ENCODE results near the gene UBE2R2.
"Not testable (repeated sequence)": the region's sequence is repeated elsewhere in the genome, so short reads cannot be mapped to it uniquely, and the experiment has no call there.

The UBE2R2 gene

DNA sequence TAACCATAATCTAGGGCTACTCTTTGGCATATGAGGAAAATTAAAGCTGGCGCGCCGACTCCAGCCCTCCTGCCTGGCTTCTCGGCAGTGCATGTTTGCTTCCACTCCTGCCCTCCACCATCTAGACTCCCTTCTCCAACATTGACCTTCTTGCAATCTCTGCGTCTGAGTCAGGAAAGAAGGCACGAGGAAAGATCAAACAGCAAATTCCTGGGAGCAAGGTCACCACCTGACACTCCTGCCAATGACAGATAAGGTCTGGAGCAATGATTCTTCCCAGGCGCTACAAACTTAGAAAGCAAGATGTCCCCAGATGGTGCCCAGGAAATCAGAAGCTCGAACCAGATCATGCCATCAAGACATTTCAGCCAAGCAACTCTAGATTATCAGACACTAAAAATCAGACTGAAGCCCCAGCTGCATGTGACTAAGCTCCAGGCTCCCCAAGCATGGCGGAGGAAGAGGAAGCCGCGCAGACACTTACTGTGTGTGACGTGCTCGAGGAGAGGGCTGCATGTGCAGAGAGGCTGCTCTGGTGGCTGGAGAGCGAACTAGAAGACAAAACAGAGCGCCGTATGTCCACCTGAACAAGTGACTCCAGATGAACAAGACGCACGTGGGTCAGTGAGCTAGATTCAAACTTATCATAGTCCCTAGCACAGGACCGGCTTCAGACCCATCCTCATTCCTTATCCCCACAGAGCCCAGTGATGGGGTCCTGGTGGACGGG, 115.3 kb downstream of the UBE2R2 start:
- no peak overlapping the region for H3K4me3 Mint-ChIP-seq
- H3K27me3 Mint-ChIP-seq (ENCODE audit: low read depth) = no peaks in the 10 kb centered on the region
- H3K9me3 Mint-ChIP-seq = no peaks in the 10 kb centered on the region
- H3K27ac Mint-ChIP-seq = no peak overlapping the region
- H3K4me1 Mint-ChIP-seq (ENCODE audit: low read depth) = no peaks in the 10 kb centered on the region
- H3K36me3 Mint-ChIP-seq (ENCODE audit: low read depth) = peaks cover 45% of the 10 kb centered on the region

DNA sequence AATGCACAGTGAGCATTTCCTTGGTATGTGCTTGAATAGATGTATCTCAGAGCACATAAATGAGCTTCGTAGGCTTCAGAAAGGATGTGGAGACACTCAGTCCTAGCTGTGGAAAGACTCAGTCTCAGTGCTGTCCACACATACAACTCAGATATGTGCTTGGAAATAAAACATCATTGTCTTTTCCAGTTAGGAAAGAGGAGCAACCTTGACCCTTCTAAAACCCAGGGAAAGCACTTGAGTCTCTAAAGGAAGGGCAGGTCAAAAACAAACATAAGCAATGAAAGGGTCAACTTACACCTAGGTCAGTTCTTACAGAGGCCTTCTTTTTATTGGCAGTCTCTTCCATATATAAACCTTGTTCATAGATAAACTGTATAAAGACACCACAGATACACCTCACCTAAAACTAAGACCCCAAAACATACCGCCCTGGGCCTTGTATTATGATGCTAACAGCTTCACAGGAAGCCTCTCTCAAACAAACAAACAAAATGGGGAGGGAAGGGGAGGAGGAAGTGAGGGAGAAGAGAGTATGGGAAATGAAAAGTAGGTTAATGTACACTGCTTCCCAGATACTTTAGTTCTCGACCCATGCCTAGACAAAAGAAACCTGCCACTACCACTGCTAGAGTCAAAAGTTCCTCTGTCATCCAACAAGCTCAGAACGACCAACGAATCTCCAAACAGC, 117.4 kb downstream of the UBE2R2 start:
- Mint-ChIP-seq H3K36me3 (ENCODE audit: low read depth) (peaks cover 39% of the 10 kb centered on the region), H3K4me3 (no peak overlapping the region), H3K9me3 (no peaks in the 10 kb centered on the region), H3K27ac (no peak overlapping the region), H3K4me1 (ENCODE audit: low read depth) (peaks cover 2% of the 10 kb centered on the region), H3K27me3 (ENCODE audit: low read depth) (no peaks in the 10 kb centered on the region)

DNA sequence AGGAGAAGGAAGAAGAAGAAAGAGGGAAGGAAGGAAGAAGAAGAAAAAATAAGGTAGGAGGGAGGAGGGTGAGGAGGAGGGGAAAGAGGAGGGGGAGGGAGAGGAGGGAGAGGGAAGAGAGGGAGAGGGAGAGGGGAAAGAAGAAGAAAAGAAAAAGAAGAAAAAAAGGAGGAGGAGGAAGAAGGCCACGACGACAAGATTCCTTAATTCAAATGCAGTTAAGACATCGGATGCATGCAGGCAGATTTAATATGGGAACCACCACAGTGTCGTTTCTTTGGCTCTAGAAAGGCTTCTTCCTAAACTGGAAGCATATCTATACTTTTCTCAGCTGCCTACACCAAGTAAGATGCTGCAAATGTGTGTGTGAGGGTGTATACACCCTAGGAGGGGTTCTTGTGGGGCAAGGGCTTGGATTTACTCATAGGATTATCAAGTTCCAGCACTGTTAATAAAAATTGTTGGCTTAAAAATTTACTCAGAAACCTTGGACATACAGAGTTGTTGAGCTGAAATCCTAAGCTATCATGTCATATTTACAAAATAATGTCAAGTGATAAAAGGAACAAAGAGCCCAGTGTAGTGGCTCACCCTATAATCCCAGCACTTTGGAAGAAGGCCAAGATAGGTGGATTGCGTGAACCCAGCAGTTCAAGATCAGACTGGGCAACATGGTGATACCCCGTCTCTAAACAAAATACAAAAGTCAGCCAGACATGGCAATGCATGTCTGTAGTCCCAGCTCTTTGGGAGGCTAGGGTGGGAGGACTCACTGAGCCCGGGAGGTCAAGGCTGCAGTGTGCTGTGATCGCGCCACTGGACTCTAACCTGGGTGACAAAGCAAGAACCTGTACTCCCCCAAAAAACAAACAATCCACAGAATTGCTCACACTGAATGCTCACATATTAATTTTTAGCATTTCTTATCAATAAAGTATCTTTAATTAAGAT, 123.2 kb downstream of the UBE2R2 start:
- Mint-ChIP-seq H3K9me3 (no peaks in the 10 kb centered on the region), H3K27me3 (ENCODE audit: low read depth) (no peaks in the 10 kb centered on the region), H3K36me3 (ENCODE audit: low read depth) (peaks cover 39% of the 10 kb centered on the region), H3K4me3 (no peak overlapping the region), H3K27ac (no peak overlapping the region), H3K4me1 (ENCODE audit: low read depth) (peaks cover 2% of the 10 kb centered on the region)

- peaks cover 2% of the 10 kb centered on the region for H3K4me1 Mint-ChIP-seq (ENCODE audit: low read depth)
- H3K27me3 Mint-ChIP-seq (ENCODE audit: low read depth) = no peaks in the 10 kb centered on the region
- H3K27ac Mint-ChIP-seq = no peak overlapping the region
- no peaks in the 10 kb centered on the region for H3K9me3 Mint-ChIP-seq
- peaks cover 38% of the 10 kb centered on the region for H3K36me3 Mint-ChIP-seq (ENCODE audit: low read depth)
- H3K4me3 Mint-ChIP-seq = no peak overlapping the region
These were observed 125.6 kb downstream of the UBE2R2 start for GRCh38 chr9:33942471-33943083.

- no peaks in the 10 kb centered on the region for H3K9me3 Mint-ChIP-seq
- peaks cover 43% of the 10 kb centered on the region for H3K36me3 Mint-ChIP-seq (ENCODE audit: low read depth)
- H3K4me1 Mint-ChIP-seq (ENCODE audit: low read depth) = peaks cover 2% of the 10 kb centered on the region
- no peaks in the 10 kb centered on the region for H3K27me3 Mint-ChIP-seq (ENCODE audit: low read depth)
- no peak overlapping the region for H3K27ac Mint-ChIP-seq
- no peak overlapping the region for H3K4me3 Mint-ChIP-seq
These were observed 126.4 kb downstream of the UBE2R2 start for GRCh38 chr9:33943389-33943788.

DNA sequence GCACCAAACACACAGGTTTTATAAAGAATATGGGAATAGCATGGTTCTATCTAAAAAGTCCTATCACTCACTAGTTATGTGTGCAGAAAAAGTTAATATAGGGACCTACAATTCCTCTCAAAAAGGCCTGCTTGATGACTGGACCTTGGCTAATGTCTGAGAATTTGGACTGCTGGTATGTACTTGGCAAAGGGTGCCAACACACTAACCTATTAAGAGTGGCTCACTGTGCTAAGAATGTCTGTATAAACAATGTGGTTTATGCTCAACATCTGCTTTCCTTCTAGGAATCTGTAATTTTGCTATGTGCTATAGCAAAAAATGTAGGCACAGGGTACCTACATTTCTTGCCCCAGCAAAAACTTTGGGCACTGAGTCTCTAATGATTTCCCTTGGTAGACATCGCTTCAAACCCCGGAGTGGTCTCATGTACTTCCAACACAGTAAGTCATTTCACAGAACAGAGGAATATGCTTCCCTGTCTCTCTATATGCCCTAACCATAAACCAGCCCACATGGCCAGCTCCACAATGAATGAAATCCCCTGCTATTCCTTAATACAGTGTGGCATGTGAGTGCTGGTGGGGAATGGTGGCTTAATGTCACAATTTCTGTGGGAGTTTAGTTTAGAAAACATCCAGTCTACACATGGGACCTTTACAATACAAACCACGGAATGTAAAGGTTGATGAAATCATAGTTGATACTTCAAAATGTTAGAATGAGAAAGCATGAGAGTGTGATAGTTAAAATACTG, 130.0 kb downstream of the UBE2R2 start:
- no peak overlapping the region for H3K27ac Mint-ChIP-seq

DNA sequence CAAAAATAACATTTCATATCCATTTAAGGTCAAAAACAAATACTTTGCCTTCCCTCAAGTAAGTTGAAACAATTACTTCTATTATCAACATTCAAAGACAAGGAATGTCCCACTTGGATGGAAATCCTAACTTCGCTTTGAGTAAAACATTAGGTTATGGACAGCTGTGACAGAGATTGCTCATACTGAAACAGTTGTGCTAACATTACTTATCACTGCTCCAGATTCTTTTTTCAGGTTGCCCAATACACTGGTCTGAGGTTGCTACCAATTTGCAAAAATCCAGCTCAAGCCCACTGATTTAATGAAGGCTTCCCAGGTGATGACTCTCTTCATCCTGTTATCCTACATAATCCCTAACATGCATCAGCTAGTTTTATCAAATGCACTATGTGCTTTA, 133.4 kb downstream of the UBE2R2 start:
- Mint-ChIP-seq H3K4me1 (ENCODE audit: low read depth) (peaks cover 4% of the 10 kb centered on the region), H3K4me3 (no peak overlapping the region), H3K9me3 (no peaks in the 10 kb centered on the region), H3K27me3 (ENCODE audit: low read depth) (no peaks in the 10 kb centered on the region), H3K36me3 (ENCODE audit: low read depth) (peaks cover 33% of the 10 kb centered on the region), H3K27ac (no peak overlapping the region)

More for the DNA sequence above, 130.0 kb downstream of the UBE2R2 start:
- Mint-ChIP-seq H3K9me3 (no peaks in the 10 kb centered on the region), H3K4me3 (no peak overlapping the region), H3K27me3 (ENCODE audit: low read depth) (no peaks in the 10 kb centered on the region), H3K36me3 (ENCODE audit: low read depth) (peaks cover 37% of the 10 kb centered on the region), H3K4me1 (ENCODE audit: low read depth) (peaks cover 2% of the 10 kb centered on the region)

DNA sequence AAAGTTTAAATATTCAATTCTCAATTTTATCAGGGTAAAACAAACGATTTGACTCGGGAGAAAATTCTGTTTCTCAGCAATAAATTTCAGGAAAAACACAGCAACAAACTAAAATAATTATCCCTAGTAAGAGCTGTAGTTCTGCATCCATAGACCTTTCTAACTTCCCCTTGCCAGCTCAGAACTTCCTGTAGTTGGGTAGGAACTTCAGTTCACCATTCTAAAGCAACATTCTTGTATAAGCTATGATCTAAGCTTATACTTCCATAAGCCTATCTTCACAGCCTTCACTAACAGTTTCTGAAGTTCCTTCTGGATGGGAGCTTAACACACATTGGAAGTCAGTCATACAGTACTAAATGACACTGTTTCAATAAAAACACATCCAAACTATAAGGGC, 135.1 kb downstream of the UBE2R2 start:
- Mint-ChIP-seq H3K4me3 (no peak overlapping the region), H3K27me3 (ENCODE audit: low read depth) (no peaks in the 10 kb centered on the region), H3K27ac (no peak overlapping the region), H3K4me1 (ENCODE audit: low read depth) (peaks cover 4% of the 10 kb centered on the region), H3K9me3 (no peaks in the 10 kb centered on the region), H3K36me3 (ENCODE audit: low read depth) (peaks cover 27% of the 10 kb centered on the region)

GRCh38 chr9:33956544-33956943, 139.6 kb downstream of the UBE2R2 start:
- no peaks in the 10 kb centered on the region for H3K27me3 Mint-ChIP-seq (ENCODE audit: low read depth)
- H3K4me3 Mint-ChIP-seq = no peak overlapping the region
- H3K4me1 Mint-ChIP-seq (ENCODE audit: low read depth) = peaks cover 2% of the 10 kb centered on the region
- H3K27ac Mint-ChIP-seq = no peak overlapping the region
- H3K9me3 Mint-ChIP-seq = no peaks in the 10 kb centered on the region
- H3K36me3 Mint-ChIP-seq (ENCODE audit: low read depth) = peaks cover 28% of the 10 kb centered on the region

DNA sequence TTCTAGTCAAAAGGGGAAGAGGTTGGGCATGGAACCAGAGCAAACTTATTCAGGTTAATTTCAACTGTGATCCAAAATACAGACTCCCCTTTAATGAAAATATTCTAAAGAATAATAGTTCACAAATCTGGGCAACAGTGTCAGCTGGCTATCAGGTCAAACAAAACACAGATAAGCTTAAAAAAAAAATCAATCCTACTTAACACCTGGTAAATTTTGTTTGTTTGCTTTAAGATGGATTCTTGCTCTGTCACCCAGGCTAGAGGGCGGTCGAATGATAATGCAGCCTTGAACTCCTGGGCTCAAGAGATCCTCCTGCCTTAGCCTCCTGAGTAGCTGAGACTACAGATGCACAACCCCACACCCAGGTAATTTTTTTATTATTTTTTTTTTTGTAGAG, 142.8 kb downstream of the UBE2R2 start:
- Mint-ChIP-seq H3K4me3 (no peak overlapping the region), H3K4me1 (ENCODE audit: low read depth) (peaks cover 5% of the 10 kb centered on the region), H3K27ac (no peak overlapping the region), H3K9me3 (no peaks in the 10 kb centered on the region), H3K36me3 (ENCODE audit: low read depth) (peaks cover 21% of the 10 kb centered on the region), H3K27me3 (ENCODE audit: low read depth) (no peaks in the 10 kb centered on the region)

DNA sequence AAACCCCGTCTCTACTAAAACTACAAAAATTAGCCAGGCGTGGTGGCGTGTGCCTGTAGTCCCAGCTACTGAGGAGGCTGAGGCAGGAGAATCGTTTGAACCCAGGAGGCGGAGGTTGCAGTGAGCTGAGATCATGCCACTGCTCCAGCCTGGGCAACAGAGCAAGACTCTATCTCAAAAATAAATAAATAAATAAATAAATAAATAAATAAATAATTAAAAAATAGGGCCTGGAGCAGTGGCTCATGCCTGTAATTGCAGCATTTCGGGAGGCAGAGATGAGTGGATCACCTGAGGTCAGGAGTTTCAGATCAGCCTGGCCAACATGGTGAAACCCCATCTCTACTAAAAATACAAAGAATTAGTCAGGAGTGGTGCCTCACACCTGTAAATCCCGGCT, 145.5 kb downstream of the UBE2R2 start:
- H3K4me3 Mint-ChIP-seq; H3K9me3 Mint-ChIP-seq; H3K27ac Mint-ChIP-seq; H3K4me1 Mint-ChIP-seq (ENCODE audit: low read depth); H3K27me3 Mint-ChIP-seq (ENCODE audit: low read depth): not testable (repeated sequence)
- peaks cover 24% of the 10 kb centered on the region for H3K36me3 Mint-ChIP-seq (ENCODE audit: low read depth)

DNA sequence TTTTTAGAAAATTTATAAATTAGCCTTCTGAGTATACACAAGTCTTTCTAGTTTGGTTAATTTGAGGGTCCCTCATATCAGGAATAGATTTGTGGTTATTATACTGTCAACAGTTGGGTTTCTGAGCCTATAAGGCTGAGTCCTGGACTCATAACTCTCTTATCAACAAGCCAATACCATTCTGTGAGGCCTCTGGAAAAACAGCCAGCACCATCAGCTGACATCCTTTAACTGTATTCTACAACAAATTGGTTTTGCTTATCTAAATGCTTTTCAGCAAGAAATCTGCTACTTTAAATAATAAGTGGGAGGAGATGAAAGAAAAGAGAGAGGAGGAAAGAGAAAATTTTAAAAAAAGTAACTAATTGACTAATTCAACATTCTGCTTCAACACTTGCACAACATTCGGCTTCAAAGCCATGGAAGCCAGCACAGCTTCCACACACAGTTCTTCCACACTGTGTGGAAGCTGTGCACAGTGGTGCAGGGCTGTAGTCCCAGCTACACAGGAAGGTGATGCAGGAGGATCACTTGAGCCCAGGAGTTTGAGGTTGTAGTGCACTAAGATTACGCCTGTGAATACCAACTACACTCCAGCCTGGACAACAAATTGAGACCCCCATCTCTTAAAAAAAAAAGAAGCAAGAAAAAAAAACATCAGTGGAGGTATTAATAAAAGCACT, 147.3 kb downstream of the UBE2R2 start:
- peaks cover 29% of the 10 kb centered on the region for H3K36me3 Mint-ChIP-seq (ENCODE audit: low read depth)
- peaks cover 3% of the 10 kb centered on the region for H3K4me1 Mint-ChIP-seq (ENCODE audit: low read depth)
- H3K27me3 Mint-ChIP-seq (ENCODE audit: low read depth) = no peaks in the 10 kb centered on the region
- H3K9me3 Mint-ChIP-seq = no peaks in the 10 kb centered on the region
- no peak overlapping the region for H3K27ac Mint-ChIP-seq
- no peak overlapping the region for H3K4me3 Mint-ChIP-seq

Measured in T-helper 1 cell treated with Interleukin-12 subunit alpha and Interleukin-12 subunit beta and Interleukin-4 antibody, amounts not matched to agents 30 μg/mL and 1 μg/mL, for 36 hours (primary cell).